ENCODE data around the gene PDCD2L. TPM values are rescaled to one million over a fixed set of nuclear protein-coding genes. Genes with fewer than 3 reads are reported as not detected.

The PDCD2L gene
- total and polyA plus RNA-seq, 9 of the 15 experiments (the other 6 are each of a cell fraction or from before 2014, with no cell fraction given), result 12.1 to 68.5 (median 56.3) TPM

GRCh38 chr19:34430738-34431625 lies 26.8 kb downstream of the PDCD2L start (continued):
- TF ChIP-seq ZBTB26 (CRISPR knock-in tag; IDR thresholded peaks at IDR 0.05), result no peak
- TF ChIP-seq FOXK2 (conservative IDR thresholded peaks at IDR 0.05 in 1 of 2, IDR thresholded peaks at IDR 0.05 in 1 of 2; ENCODE audit: low read depth in 2 of 2), result peak in 1 of 2 experiments; percentile 37; a peak in 1 of 4 replicates
- TF ChIP-seq ZKSCAN8 (CRISPR knock-in tag; IDR thresholded peaks at IDR 0.05), result no peak
- no peak for TF ChIP-seq ZNF655 (CRISPR knock-in tag; IDR thresholded peaks at IDR 0.05)
- 0 out of 2 replicates have a peak, but pooled peaks have one; percentile 9 for TF ChIP-seq SMC3 (conservative IDR thresholded peaks at IDR 0.05; ENCODE audit: insufficient read depth, low read depth, low read length)
- TF ChIP-seq XRCC4 (IDR thresholded peaks at IDR 0.05; ENCODE audit: extremely low read depth, insufficient read depth, insufficient read length), result no peak

All from K562 (cell line).